HepG2 (cell line): Measurements from ENCODE around the gene TCEA3. TPM values are rescaled to one million over a fixed set of nuclear protein-coding genes. Genes with fewer than 3 reads are reported as not detected.

Experiments used
- ATAC-seq: fragments of 200-7000 bp; cut with Tn5 transposase; 3 replicates; pipeline ENCODE4 v1.9.1; 2020; ENCODE audit warnings: mild to moderate bottlenecking, moderate library complexity
- BruUV-seq: library from RNA; stranded (reverse); fragments of 400-500 nt; replicated peaks from 2 replicates; lab custom pipeline; 2021; lab: Mats Ljungman, UMichigan
- CTCF ChIA-PET: fragments of 300-600 bp; formaldehyde crosslinking; extraction: SDS; loops from one replicate; lab custom pipeline; 2021; ENCODE audit warnings: low total read pairs, inconsistent platforms, low intra/inter-chr PET ratio; lab: Yijun Ruan, JAX
- POLR2A ChIA-PET: fragments of 350-600 bp; sonication (Branson Sonifier 250); formaldehyde crosslinking; loops from one replicate; lab custom pipeline; 2020; ENCODE audit warnings: antibody characterized with exemption, inconsistent platforms; lab: Yijun Ruan, JAX
- DNase-seq: peaks from one replicate; pipeline ENCODE4 v3.0.0-alpha.2; 2015; ENCODE audit warnings: low spot score
- FAIRE-seq: peaks from 3 replicates; lab custom pipeline; 2011; peaks lifted over from hg19 to GRCh38; lab: Jason Lieb, UNC
- H2AFZ ChIP-seq: one replicate; pipeline ENCODE4 v1.6.1; 2011; ENCODE audit warnings: low read length, inconsistent platforms
- H3K27ac ChIP-seq: fragments of 300-600 bp; 3 replicates; pipeline ENCODE4 v1.8.0; 2011; ENCODE audit warnings: mixed run types, mild to moderate bottlenecking, mixed read lengths, low read length, inconsistent platforms; ENCODE audit not compliant: insufficient read depth; ENCODE audit errors: extremely low read length
- H3K27me3 ChIP-seq, 2 experiments: fragments of 200-600 bp in 1 of 2; 2 replicates in 1 of 2; 3 replicates in 1 of 2; pipeline versions ENCODE4 v1.6.0 to v1.8.0; 2011; ENCODE audit warnings: low read length in 2 of 2, mild to moderate bottlenecking in 2 of 2, moderate library complexity in 2 of 2, inconsistent platforms in 1 of 2; ENCODE audit not compliant: insufficient read depth in 2 of 2, control insufficient read depth in 1 of 2
- H3K36me3 ChIP-seq, 2 experiments: fragments of 200-600 bp in 1 of 2; replicated peaks in 1 of 2; 2 replicates in 1 of 2; 3 replicates in 1 of 2; pipeline versions ENCODE4 v1.5.1 to v1.8.0; 2011; ENCODE audit warnings: low read length in 2 of 2, inconsistent platforms in 1 of 2; ENCODE audit not compliant: insufficient read depth in 2 of 2, control insufficient read depth in 1 of 2
- H3K4me1 ChIP-seq: 2 replicates; pipeline ENCODE4 v1.5.1; 2012; ENCODE audit warnings: low read length, inconsistent platforms; ENCODE audit not compliant: insufficient read depth
- H3K4me2 ChIP-seq: 2 replicates; pipeline ENCODE4 v1.6.0; 2011; ENCODE audit warnings: low read depth, low read length, inconsistent platforms
- H3K4me3 ChIP-seq, 3 experiments: fragments of 200-600 bp in 1 of 3; sonication (generic), shearing (Covaris generic) in 1 of 3; replicated peaks in 1 of 3; 2 replicates each; pipeline ENCODE4 v1.5.1; 2011 to 2016; ENCODE audit warnings: low read length in 3 of 3, inconsistent platforms in 2 of 3, low read depth in 2 of 3, mild to moderate bottlenecking in 2 of 3, control low read depth in 1 of 3, mixed read lengths in 1 of 3; ENCODE audit not compliant: insufficient read depth in 1 of 3
- H3K79me2 ChIP-seq: one replicate; pipeline ENCODE4 v1.6.1; 2011; ENCODE audit warnings: low read length, inconsistent platforms; ENCODE audit not compliant: insufficient read depth
- H3K9ac ChIP-seq: 2 replicates; pipeline ENCODE4 v1.6.0; 2011; ENCODE audit warnings: mild to moderate bottlenecking, low read depth, low read length, inconsistent platforms; ENCODE audit not compliant: insufficient read depth
- H3K9me3 ChIP-seq: 2 replicates; pipeline ENCODE4 v1.5.1; 2012; ENCODE audit warnings: mild to moderate bottlenecking, low read length
- H4K20me1 ChIP-seq: 2 replicates; pipeline ENCODE4 v1.6.0; 2011; ENCODE audit warnings: inconsistent platforms, mild to moderate bottlenecking, low read length, moderate library complexity; ENCODE audit not compliant: insufficient read depth
- CENPX ChIP-seq: sonication (generic); formaldehyde crosslinking; IDR thresholded peaks from 2 replicates; pipeline ENCODE4 v1.9.0; 2021; ENCODE audit warnings: mild to moderate bottlenecking, missing genetic modification reagents, moderate library complexity
- E2F2 ChIP-seq: sonication (generic); formaldehyde crosslinking; IDR thresholded peaks from 2 replicates; pipeline ENCODE4 v1.4.0; 2020; ENCODE audit warnings: missing genetic modification reagents, borderline replicate concordance
- ELF1 ChIP-seq: sonication (generic); formaldehyde crosslinking; IDR thresholded peaks from 2 replicates; pipeline ENCODE4 v1.4.0; 2020; ENCODE audit warnings: missing genetic modification reagents
- HMG20B ChIP-seq: conservative IDR thresholded peaks from 2 replicates; pipeline ENCODE4 v1.6.1; 2016; ENCODE audit warnings: missing genetic modification reagents, missing compliant biosample characterization
- HOMEZ ChIP-seq: IDR thresholded peaks from 2 replicates; pipeline ENCODE4 v1.6.1; 2016; ENCODE audit warnings: low read depth
- MEIS2 ChIP-seq: sonication (generic); formaldehyde crosslinking; IDR thresholded peaks from 2 replicates; pipeline ENCODE4 v1.9.0; 2021; ENCODE audit warnings: mild to moderate bottlenecking, missing genetic modification reagents
- MTERF4 ChIP-seq: sonication (generic); formaldehyde crosslinking; IDR thresholded peaks from 2 replicates; pipeline ENCODE4 v1.8.0; 2023; ENCODE audit warnings: mild to moderate bottlenecking, missing genetic modification reagents
- MZF1 ChIP-seq: sonication (generic); formaldehyde crosslinking; IDR thresholded peaks from 2 replicates; pipeline ENCODE4 v1.8.1; 2023; ENCODE audit warnings: mild to moderate bottlenecking, missing genetic modification reagents, borderline replicate concordance
- SAFB2 ChIP-seq: sonication (generic); formaldehyde crosslinking; IDR thresholded peaks from 2 replicates; pipeline ENCODE4 v1.5.1; 2020; ENCODE audit warnings: missing genetic modification reagents, low read depth, mild to moderate bottlenecking, borderline replicate concordance
- TAF1 ChIP-seq: sonication (generic); formaldehyde crosslinking; IDR thresholded peaks from 2 replicates; pipeline ENCODE4 v1.4.0; 2020; ENCODE audit warnings: missing genetic modification reagents
- TBX2 ChIP-seq: sonication (generic); formaldehyde crosslinking; IDR thresholded peaks from 2 replicates; pipeline ENCODE4 v1.5.0; 2020; ENCODE audit warnings: missing genetic modification reagents, mild to moderate bottlenecking, borderline replicate concordance
- ZFP41 ChIP-seq: sonication (generic); formaldehyde crosslinking; IDR thresholded peaks from 2 replicates; pipeline ENCODE4 v1.4.0; 2020; ENCODE audit warnings: mild to moderate bottlenecking, missing genetic modification reagents, borderline replicate concordance
- ZNF292 ChIP-seq: sonication (generic); formaldehyde crosslinking; IDR thresholded peaks from 2 replicates; pipeline ENCODE4 v1.8.1; 2022; ENCODE audit warnings: mild to moderate bottlenecking, low read depth, missing genetic modification reagents, borderline replicate concordance
- ZNF414 ChIP-seq: sonication (generic); formaldehyde crosslinking; IDR thresholded peaks from 2 replicates; pipeline ENCODE4 v1.5.0; 2020; ENCODE audit warnings: missing genetic modification reagents
- ZNF776 ChIP-seq: sonication (generic); formaldehyde crosslinking; IDR thresholded peaks from 2 replicates; pipeline ENCODE4 v1.4.0; 2020; ENCODE audit warnings: mild to moderate bottlenecking, missing genetic modification reagents
- ZNF782 ChIP-seq: sonication (generic); formaldehyde crosslinking; IDR thresholded peaks from 2 replicates; pipeline ENCODE4 v1.4.0; 2020; ENCODE audit warnings: missing genetic modification reagents, mild to moderate bottlenecking, borderline replicate concordance
- ZNF83 ChIP-seq: sonication (generic); formaldehyde crosslinking; IDR thresholded peaks from 2 replicates; pipeline ENCODE4 v1.4.0; 2020; ENCODE audit warnings: missing genetic modification reagents, mild to moderate bottlenecking, borderline replicate concordance
- ZSCAN29 ChIP-seq: sonication (generic); formaldehyde crosslinking; conservative IDR thresholded peaks from 2 replicates; pipeline ENCODE4 v1.4.0; 2020; ENCODE audit warnings: mild to moderate bottlenecking, missing genetic modification reagents
- WGBS: methylation state at CpG from one replicate; pipeline ENCODE4 v1.1.6; 2017; ENCODE audit warnings: low lambda C conversion rate; 5-methylcytosine and 5-hydroxymethylcytosine counted together
- in situ Hi-C: cut with HindIII; loops from 2 replicates; pipeline ENCODE4 v1.10.0; 2017; ENCODE audit warnings: low pct_unique_long_range_greater_than_20kb; ENCODE audit not compliant: extremely low pct_ligation_motif_present
- intact Hi-C: fragments of 100-400 bp; cut with micrococcal nuclease; formaldehyde crosslinking; loops from one replicate; pipeline ENCODE4 v1.10.0; 2022; ENCODE audit not compliant: unreplicated experiment
- polyA plus RNA-seq, 8 experiments: library from polyadenylated mRNA; depleted of rRNA in 3 of 8; stranded (reverse) in 7 of 8; unstranded in 1 of 8; fragments of >200 nt; fragmentation: Illumina TruSeq in 4 of 8; extraction: Trizol in 4 of 8; gene quantifications; 2 replicates each; pipeline versions ENCODE4 v1.2.1 to v1.2.3, GENCODE V29; 2011 to 2016; ENCODE audit warnings: low read depth in 4 of 8, missing spikeins in 1 of 8, mixed read lengths in 1 of 8; ENCODE audit not compliant: insufficient read depth in 1 of 8
- total RNA-seq, 5 experiments: library from RNA; depleted of rRNA; stranded (reverse); fragments of >200 nt; fragmentation: Illumina TruSeq; extraction: Trizol; gene quantifications; 2 replicates each; pipeline ENCODE4 v1.2.3, GENCODE V29; 2016; ENCODE audit warnings: low read depth in 1 of 5

The TCEA3 gene
- total and polyA plus RNA-seq, 2 of the 13 experiments (the other 11 are each of a cell fraction or from before 2014, with no cell fraction given), result 55.5 to 84.6 TPM

- in situ Hi-C loops, result no loop called here
- H3K9ac ChIP-seq, result peak overlapping the region; percentile 96
- no peaks in the 10 kb centered on the region; a peak in 1 of 5 replicates for H3K27me3 ChIP-seq
- TSS peak; percentile 47 for BruUV-seq
- H3K36me3 ChIP-seq, result peaks cover 1% of the 10 kb centered on the region in 2 experiments; a peak in 3 of 5 replicates
- intact Hi-C loops, result loop anchor here (2.0 to 10.0 kb wide), 3 partner anchors 23 to 1017 kb away; partner anchors contain the start of genes E2F2 and HNRNPR
- no peaks in the 10 kb centered on the region for H3K9me3 ChIP-seq
- DNase-seq, result peak; percentile 97
- ChIA-PET CTCF (no interaction called here), POLR2A (interaction anchor here (0.5 to 3.5 kb wide), 17 partner anchors 9 to 323 kb away, joined by 3 to 130 read pairs (median 5); partner anchors contain the start of genes ASAP3, HNRNPR, RPL11 and TCEA3)
- H3K4me1 ChIP-seq, result peaks cover 34% of the 10 kb centered on the region
- peak overlapping the region; percentile 85 for H2AFZ ChIP-seq
- peak; percentile 97 for FAIRE-seq
- WGBS, result 0% methylated on average over 16 of the region's 41 CpGs
- peak overlapping the region; percentile 97 for H3K4me2 ChIP-seq
- H3K79me2 ChIP-seq, result peaks cover 30% of the 10 kb centered on the region
- H3K27ac ChIP-seq, result peak overlapping the region; percentile 96
- H4K20me1 ChIP-seq, result no peaks in the 10 kb centered on the region
- H3K4me3 ChIP-seq, result peak overlapping the region; percentile 92 to 99 (median 93)
- ATAC-seq, result peak; percentile 92
- TF ChIP-seq MZF1 (CRISPR knock-in tag), result no peak
- TF ChIP-seq SAFB2 (CRISPR knock-in tag), result no peak
- no peak for TF ChIP-seq CENPX (CRISPR knock-in tag)
- 0 out of 2 replicates have a peak, but pooled peaks have one; percentile 21 for TF ChIP-seq HOMEZ (CRISPR knock-in tag)
- TF ChIP-seq ZNF782 (CRISPR knock-in tag), result 0 out of 2 replicates have a peak, but pooled peaks have one; percentile 9
- peak; percentile 97 for TF ChIP-seq ELF1 (CRISPR knock-in tag)
- no peak for TF ChIP-seq MTERF4 (CRISPR knock-in tag)
- peak; percentile 27; the same call in 1 of the 2 replicates for TF ChIP-seq E2F2 (CRISPR knock-in tag)
- TF ChIP-seq ZSCAN29 (CRISPR knock-in tag), result no peak
- peak; percentile 46; the same call in 1 of the 2 replicates for TF ChIP-seq ZNF292 (CRISPR knock-in tag)
- peak; percentile 58; the same call in 1 of the 2 replicates for TF ChIP-seq TBX2 (CRISPR knock-in tag)
- no peak; the same call in 1 of the 2 replicates for TF ChIP-seq ZNF414
- TF ChIP-seq HMG20B (CRISPR knock-in tag), result no peak
- peak; percentile 53; the same call in 1 of the 2 replicates for TF ChIP-seq ZNF83 (CRISPR knock-in tag)
- TF ChIP-seq ZFP41, result no peak
- TF ChIP-seq ZNF776 (CRISPR knock-in tag), result no peak
- peak; percentile 75; the same call in 1 of the 2 replicates for TF ChIP-seq MEIS2 (CRISPR knock-in tag)
- peak; percentile 68 for TF ChIP-seq TAF1 (CRISPR knock-in tag)
Observed at GRCh38 chr1:23367791-23368561, 56.6 kb downstream of the TCEA3 start.
